H9 (cell line): ENCODE results near the gene PRR20E. TPM values are rescaled to one million over a fixed set of nuclear protein-coding genes. Genes with fewer than 3 reads are reported as not detected.
"Not testable (repeated sequence)": the region's sequence is repeated elsewhere in the genome, so short reads cannot be mapped to it uniquely, and the experiment has no call there.

Experiments used
- DNase-seq: peaks from one replicate; pipeline ENCODE4 v3.0.0-alpha.2; 2017
- H2AFZ ChIP-seq: one replicate; pipeline ENCODE4 v1.6.1; 2013; ENCODE audit warnings: mild to moderate bottlenecking, low read length, control low read depth, moderate library complexity
- H2AK5ac ChIP-seq: 2 replicates; pipeline ENCODE4 v1.6.1; 2013; ENCODE audit warnings: low read length, control low read depth, mixed read lengths; ENCODE audit not compliant: insufficient read length
- H2BK120ac ChIP-seq: one replicate; pipeline ENCODE4 v1.6.1; 2013; ENCODE audit warnings: low read depth, mild to moderate bottlenecking, low read length, control low read depth, inconsistent platforms; ENCODE audit not compliant: poor library complexity, severe bottlenecking
- H2BK12ac ChIP-seq: 2 replicates; pipeline ENCODE4 v1.6.1; 2013; ENCODE audit warnings: low read length, control low read depth, mixed read lengths, low read depth; ENCODE audit not compliant: insufficient read length
- H2BK15ac ChIP-seq: 2 replicates; pipeline ENCODE4 v1.6.1; 2013; ENCODE audit warnings: low read depth, low read length, control low read depth
- H2BK20ac ChIP-seq: one replicate; pipeline ENCODE4 v1.6.1; 2013; ENCODE audit warnings: low read depth, mild to moderate bottlenecking, low read length, control low read depth, inconsistent platforms; ENCODE audit not compliant: poor library complexity, severe bottlenecking
- H2BK5ac ChIP-seq: 2 replicates; pipeline ENCODE4 v1.6.1; 2013; ENCODE audit warnings: low read length, control low read depth, mixed read lengths; ENCODE audit not compliant: insufficient read length
- H3K14ac ChIP-seq: 2 replicates; pipeline ENCODE4 v1.6.1; 2013; ENCODE audit warnings: low read length, control low read depth; ENCODE audit not compliant: insufficient read depth
- H3K18ac ChIP-seq: 2 replicates; pipeline ENCODE4 v1.6.1; 2013; ENCODE audit warnings: low read depth, mild to moderate bottlenecking, mixed read lengths, low read length, control low read depth; ENCODE audit not compliant: insufficient read length
- H3K23ac ChIP-seq: 2 replicates; pipeline ENCODE4 v1.6.1; 2013; ENCODE audit warnings: low read length, control low read depth, mixed read lengths, low read depth; ENCODE audit not compliant: insufficient read length
- H3K23me2 ChIP-seq: 2 replicates; pipeline ENCODE4 v1.6.1; 2013; ENCODE audit warnings: low read depth, mild to moderate bottlenecking, mixed read lengths, low read length, control low read depth; ENCODE audit not compliant: insufficient read length, poor library complexity, severe bottlenecking
- H3K27ac ChIP-seq: 2 replicates; pipeline ENCODE4 v1.5.1; 2013; ENCODE audit warnings: low read length, control low read depth, mixed read lengths, low read depth; ENCODE audit not compliant: insufficient read length
- H3K27me3 ChIP-seq: 2 replicates; pipeline ENCODE4 v1.6.1; 2013; ENCODE audit warnings: low read length, control low read depth, inconsistent platforms; ENCODE audit not compliant: insufficient read depth
- H3K4ac ChIP-seq: 2 replicates; pipeline ENCODE4 v1.6.1; 2013; ENCODE audit warnings: low read depth, mild to moderate bottlenecking, control low read depth, inconsistent platforms, low read length, moderate library complexity
- H3K4me1 ChIP-seq: 2 replicates; pipeline ENCODE4 v1.6.1; 2013; ENCODE audit warnings: low read length, control low read depth, inconsistent platforms; ENCODE audit not compliant: insufficient read depth
- H3K4me2 ChIP-seq: 2 replicates; pipeline ENCODE4 v1.6.1; 2013; ENCODE audit warnings: low read length, control low read depth, mixed read lengths; ENCODE audit not compliant: insufficient read length, insufficient read depth
- H3K56ac ChIP-seq: 2 replicates; pipeline ENCODE4 v1.6.1; 2013; ENCODE audit warnings: low read depth, mild to moderate bottlenecking, mixed read lengths, low read length, control low read depth; ENCODE audit not compliant: insufficient read length
- H3K79me1 ChIP-seq: 2 replicates; pipeline ENCODE4 v1.6.1; 2013; ENCODE audit warnings: low read depth, mild to moderate bottlenecking, moderate library complexity, low read length, control low read depth, inconsistent platforms; ENCODE audit not compliant: insufficient read depth, poor library complexity, severe bottlenecking
- H3K79me2 ChIP-seq: 2 replicates; pipeline ENCODE4 v1.6.1; 2013; ENCODE audit warnings: low read length, control low read depth, inconsistent platforms; ENCODE audit not compliant: insufficient read depth
- H3K9ac ChIP-seq: 2 replicates; pipeline ENCODE4 v1.6.1; 2013; ENCODE audit warnings: low read length, control low read depth, mixed read lengths; ENCODE audit not compliant: insufficient read length; ENCODE audit errors: extremely low read depth
- H3K9me3 ChIP-seq: one replicate; pipeline ENCODE4 v1.6.1; 2013; ENCODE audit warnings: low read depth, low read length, inconsistent platforms; ENCODE audit not compliant: control insufficient read depth
- H3T11ph ChIP-seq: one replicate; pipeline ENCODE4 v1.6.1; 2013; ENCODE audit warnings: mild to moderate bottlenecking, low read length, control low read depth, inconsistent platforms
- H4K20me1 ChIP-seq: one replicate; pipeline ENCODE4 v1.6.1; 2013; ENCODE audit not compliant: control insufficient read depth, insufficient read length, insufficient read depth
- H4K5ac ChIP-seq: 2 replicates; pipeline ENCODE4 v1.6.1; 2013; ENCODE audit warnings: low read depth, mild to moderate bottlenecking, mixed read lengths, low read length, control low read depth; ENCODE audit not compliant: insufficient read length
- H4K8ac ChIP-seq: replicated peaks from 2 replicates; pipeline ENCODE4 v1.6.1; 2013; ENCODE audit warnings: low read length, control low read depth, mixed read lengths, low read depth; ENCODE audit not compliant: insufficient read length
- H4K91ac ChIP-seq: 2 replicates; pipeline ENCODE4 v1.6.1; 2013; ENCODE audit warnings: low read depth, mild to moderate bottlenecking, moderate library complexity, mixed read lengths, low read length, control low read depth; ENCODE audit not compliant: insufficient read length
- H3K27ac Mint-ChIP-seq, 3 experiments: 2 replicates in 2 of 3; 3 replicates in 1 of 3; pipeline ENCODE4 v1.8.0; 2020 to 2021; ENCODE audit warnings: mixed read lengths in 3 of 3, mild to moderate bottlenecking in 1 of 3, moderate library complexity in 1 of 3
- H3K27me3 Mint-ChIP-seq: 2 replicates; pipeline ENCODE4 v1.8.0; 2021; ENCODE audit warnings: low read depth, mild to moderate bottlenecking, moderate library complexity, mixed read lengths
- H3K36me3 Mint-ChIP-seq, 3 experiments: 2 replicates in 2 of 3; 3 replicates in 1 of 3; pipeline ENCODE4 v1.8.0; 2020 to 2021; ENCODE audit warnings: low read depth in 3 of 3, mixed read lengths in 3 of 3; ENCODE audit not compliant: insufficient read depth in 1 of 3
- H3K4me1 Mint-ChIP-seq, 2 experiments: 2 replicates each; pipeline ENCODE4 v1.8.0; 2020; ENCODE audit warnings: mixed read lengths in 2 of 2
- H3K4me3 Mint-ChIP-seq, 2 experiments: 2 replicates in 1 of 2; 3 replicates in 1 of 2; pipeline ENCODE4 v1.8.0; 2020 to 2021; ENCODE audit warnings: mild to moderate bottlenecking in 2 of 2, mixed read lengths in 2 of 2, moderate library complexity in 1 of 2
- H3K9me3 Mint-ChIP-seq, 2 experiments: 2 replicates in 1 of 2; 3 replicates in 1 of 2; pipeline ENCODE4 v1.8.0; 2020; ENCODE audit warnings: mild to moderate bottlenecking in 2 of 2, mixed read lengths in 2 of 2, moderate library complexity in 1 of 2
- WGBS: extraction: QIAGEN DNeasy Blood & Tissue Kit; methylation state at CpG from one replicate; pipeline ENCODE4 v1.1.7; 2013; ENCODE audit warnings: missing lambda C conversion rate, low lambda C conversion rate, mixed read lengths; ENCODE audit not compliant: insufficient read length; ENCODE audit errors: extremely low coverage; 5-methylcytosine and 5-hydroxymethylcytosine counted together
- long read RNA-seq: library from polyadenylated mRNA; unstranded; transcript quantifications from one replicate; pipeline ENCODE4 v2.0.0, GENCODE V29; 2020
- total RNA-seq: library from RNA; stranded (reverse); gene quantifications from 2 replicates; pipeline ENCODE4 v1.2.1, GENCODE V29; 2021

The PRR20E gene
- not detected in 2 replicates for total RNA-seq
- long read RNA-seq, result 0 reads

DNA sequence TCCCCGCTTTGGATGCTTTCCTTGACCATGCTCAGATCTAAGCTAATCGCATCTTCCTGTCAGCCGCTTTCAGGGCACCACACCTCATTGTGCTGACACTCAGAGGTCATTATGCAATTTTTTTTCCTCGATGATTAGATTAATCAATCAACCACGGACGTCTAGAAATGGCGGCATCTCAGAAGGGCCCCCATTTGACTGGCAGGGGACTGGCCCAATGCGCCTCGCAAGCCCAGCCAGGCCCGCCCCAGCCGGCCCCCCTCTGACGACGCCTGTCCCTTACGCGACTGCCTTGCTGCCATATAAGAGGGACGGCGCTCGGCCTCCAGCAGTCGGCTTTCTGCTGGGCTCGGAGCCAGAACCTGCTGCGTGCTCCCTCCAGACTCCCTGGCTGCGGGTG is at the start of gene PRR20E:
PRR20E (plus strand) TSS at position 301 of the 400 bp plus-strand sequence. CDS start 387 bp downstream, outside the sequence.
- not testable (repeated sequence) for H2BK120ac ChIP-seq, H2BK12ac ChIP-seq, H2BK5ac ChIP-seq, H3K9me3 Mint-ChIP-seq, H3K4me1 ChIP-seq, H3K23ac ChIP-seq, H3K4me1 Mint-ChIP-seq, H2BK15ac ChIP-seq, H3K79me2 ChIP-seq, H3K9ac ChIP-seq, H3K27me3 Mint-ChIP-seq, H4K20me1 ChIP-seq, H3K36me3 Mint-ChIP-seq, H3K79me1 ChIP-seq, H2BK20ac ChIP-seq, H2AFZ ChIP-seq, H3K27ac ChIP-seq, H4K91ac ChIP-seq, H3K9me3 ChIP-seq, H3K27me3 ChIP-seq, H3K56ac ChIP-seq, H4K5ac ChIP-seq, H3T11ph ChIP-seq, H3K27ac Mint-ChIP-seq, H3K4ac ChIP-seq, H3K4me3 Mint-ChIP-seq, H3K4me2 ChIP-seq, H3K18ac ChIP-seq, H2AK5ac ChIP-seq, H3K23me2 ChIP-seq, H3K14ac ChIP-seq, DNase-seq, H4K8ac ChIP-seq
- WGBS, result no CpG with 5 or more reads among the region's 22 CpGs
